Measurements from ENCODE around the gene ACO2. TPM values are rescaled to one million over a fixed set of nuclear protein-coding genes. Genes with fewer than 3 reads are reported as not detected.

ACO2 gene
- total and polyA plus RNA-seq, 2 of the 4 experiments (the other 2 are of a cell fraction) = 71.3 to 72.9 TPM

DNA sequence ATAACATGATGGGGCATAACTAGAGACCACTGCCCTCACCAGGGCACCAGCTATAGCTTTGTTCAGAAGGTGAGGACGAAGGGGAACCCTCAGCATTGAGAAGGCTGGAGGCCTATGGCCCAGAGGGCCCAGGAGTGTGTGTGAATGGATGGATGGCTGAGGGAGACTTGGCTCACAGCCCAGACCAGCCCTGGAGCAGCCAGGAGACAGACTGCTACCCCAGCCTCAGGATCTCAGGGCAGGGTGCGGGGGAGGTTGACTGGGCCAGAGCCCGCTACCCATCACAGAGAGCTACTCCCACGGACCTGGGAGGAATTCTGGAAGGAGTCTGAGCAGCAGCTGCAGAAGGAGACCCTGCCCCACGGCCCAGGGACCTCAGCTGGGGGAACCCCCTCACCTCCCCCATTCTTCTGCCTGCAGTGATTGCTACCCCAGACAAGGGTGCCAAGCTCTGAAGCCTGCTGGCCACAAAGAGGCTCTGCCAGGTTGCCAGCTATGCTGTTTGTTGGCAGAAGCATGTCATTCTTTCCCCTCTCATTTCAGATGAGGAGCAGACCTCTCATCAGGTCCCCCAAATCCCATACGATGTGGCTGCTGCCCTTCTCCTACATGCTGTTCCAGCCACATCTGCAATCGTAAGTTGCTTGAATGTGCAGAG, 86.5 kb downstream of the ACO2 start:
- H3K27me3 ChIP-seq (ENCODE audit: control insufficient read depth, insufficient read depth, low read length) = no peaks in the 10 kb centered on the region
- H4K91ac ChIP-seq (ENCODE audit: insufficient read depth, low read depth, low read length) = peak overlapping the region; percentile 73
- no peak overlapping the region for H3K56ac ChIP-seq (ENCODE audit: extremely low read depth, insufficient read depth, low read length)
- 80% methylated on average over 1 of the region's 7 CpGs; no CpG with 5 or more reads in 1 of the 2 experiments for WGBS, 2 experiments (ENCODE audit: extremely low coverage in 2 of 2, insufficient read length in 1 of 2)
- intact Hi-C loops (cut with micrococcal nuclease) (no loop called here), dilution Hi-C loops (cut with HindIII; ENCODE audit: low sequenced_read_pairs, unreplicated experiment) (no loop called here), in situ Hi-C loops (cut with MboI; ENCODE audit: low sequenced_read_pairs) (no loop called here)
- peak overlapping the region; percentile 57 for H2AFZ ChIP-seq (replicated peaks; ENCODE audit: low read length, poor library complexity)
- peaks cover 26% of the 10 kb centered on the region for H3K4me1 ChIP-seq (ENCODE audit: control insufficient read depth, insufficient read depth, low read length)
- H3K18ac ChIP-seq (ENCODE audit: low read depth, low read length) = peak overlapping the region; percentile 16; the same call in 1 of the 2 replicates
- no peak overlapping the region for H3K4me3 ChIP-seq (ENCODE audit: insufficient read depth, low read depth, low read length)
- no peaks in the 10 kb centered on the region for H3K36me3 ChIP-seq (ENCODE audit: control insufficient read depth, insufficient read depth, low read length)
- no peaks in the 10 kb centered on the region for H3K9me3 ChIP-seq (ENCODE audit: control insufficient read depth, insufficient read depth, low read length)
- peak overlapping the region; percentile 73 for H2AK9ac ChIP-seq (replicated peaks; ENCODE audit: low read depth, low read length, poor library complexity)
- H2AK5ac ChIP-seq (ENCODE audit: low read depth, low read length) = peak overlapping the region; percentile 93; the same call in 1 of the 2 replicates
- H2BK20ac ChIP-seq (ENCODE audit: low read depth, low read length) = peak overlapping the region; percentile 42
- H2BK15ac ChIP-seq (ENCODE audit: low read depth, low read length) = peak overlapping the region; percentile 74; the same call in 2 of the 3 replicates
- CTCF ChIA-PET = interaction anchor here (2.2 kb wide), 1 partner anchor 12 kb away, joined by 8 read pairs; the partner anchor contains the start of gene POLR3H
- TF ChIP-seq MAFK (IDR thresholded peaks at IDR 0.05; ENCODE audit: low read depth, low read length) (no peak), POLR2A (IDR thresholded peaks at IDR 0.05; ENCODE audit: low read depth, low read length) (no peak), NFE2L2 (IDR thresholded peaks at IDR 0.05; ENCODE audit: low read depth, low read length) (no peak), BHLHE40 (IDR thresholded peaks at IDR 0.05; ENCODE audit: low read depth, low read length) (no peak), MAZ (IDR thresholded peaks at IDR 0.05; ENCODE audit: borderline replicate concordance, low read depth, low read length) (no peak), CHD1 (IDR thresholded peaks at IDR 0.05; ENCODE audit: low read depth, low read length) (no peak), CEBPB (IDR thresholded peaks at IDR 0.05; ENCODE audit: low read depth, low read length) (no peak), SMC3 (IDR thresholded peaks at IDR 0.05; ENCODE audit: low read depth, low read length) (no peak), MXI1 (IDR thresholded peaks at IDR 0.05; ENCODE audit: borderline replicate concordance, low read depth, low read length) (no peak), FOS (IDR thresholded peaks at IDR 0.05; ENCODE audit: low read depth, low read length) (no peak)
- TF ChIP-seq, protein P1, sequence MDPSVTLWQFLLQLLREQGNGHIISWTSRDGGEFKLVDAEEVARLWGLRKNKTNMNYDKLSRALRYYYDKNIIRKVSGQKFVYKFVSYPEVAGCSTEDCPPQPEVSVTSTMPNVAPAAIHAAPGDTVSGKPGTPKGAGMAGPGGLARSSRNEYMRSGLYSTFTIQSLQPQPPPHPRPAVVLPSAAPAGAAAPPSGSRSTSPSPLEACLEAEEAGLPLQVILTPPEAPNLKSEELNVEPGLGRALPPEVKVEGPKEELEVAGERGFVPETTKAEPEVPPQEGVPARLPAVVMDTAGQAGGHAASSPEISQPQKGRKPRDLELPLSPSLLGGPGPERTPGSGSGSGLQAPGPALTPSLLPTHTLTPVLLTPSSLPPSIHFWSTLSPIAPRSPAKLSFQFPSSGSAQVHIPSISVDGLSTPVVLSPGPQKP (IDR thresholded peaks at IDR 0.05; ENCODE audit: borderline replicate concordance, low read depth, low read length) = no peak
- TF ChIP-seq, protein P2, sequence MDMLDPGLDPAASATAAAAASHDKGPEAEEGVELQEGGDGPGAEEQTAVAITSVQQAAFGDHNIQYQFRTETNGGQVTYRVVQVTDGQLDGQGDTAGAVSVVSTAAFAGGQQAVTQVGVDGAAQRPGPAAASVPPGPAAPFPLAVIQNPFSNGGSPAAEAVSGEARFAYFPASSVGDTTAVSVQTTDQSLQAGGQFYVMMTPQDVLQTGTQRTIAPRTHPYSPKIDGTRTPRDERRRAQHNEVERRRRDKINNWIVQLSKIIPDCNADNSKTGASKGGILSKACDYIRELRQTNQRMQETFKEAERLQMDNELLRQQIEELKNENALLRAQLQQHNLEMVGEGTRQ (IDR thresholded peaks at IDR 0.05; ENCODE audit: low read depth, low read length) = no peak
- TF ChIP-seq, protein P3, sequence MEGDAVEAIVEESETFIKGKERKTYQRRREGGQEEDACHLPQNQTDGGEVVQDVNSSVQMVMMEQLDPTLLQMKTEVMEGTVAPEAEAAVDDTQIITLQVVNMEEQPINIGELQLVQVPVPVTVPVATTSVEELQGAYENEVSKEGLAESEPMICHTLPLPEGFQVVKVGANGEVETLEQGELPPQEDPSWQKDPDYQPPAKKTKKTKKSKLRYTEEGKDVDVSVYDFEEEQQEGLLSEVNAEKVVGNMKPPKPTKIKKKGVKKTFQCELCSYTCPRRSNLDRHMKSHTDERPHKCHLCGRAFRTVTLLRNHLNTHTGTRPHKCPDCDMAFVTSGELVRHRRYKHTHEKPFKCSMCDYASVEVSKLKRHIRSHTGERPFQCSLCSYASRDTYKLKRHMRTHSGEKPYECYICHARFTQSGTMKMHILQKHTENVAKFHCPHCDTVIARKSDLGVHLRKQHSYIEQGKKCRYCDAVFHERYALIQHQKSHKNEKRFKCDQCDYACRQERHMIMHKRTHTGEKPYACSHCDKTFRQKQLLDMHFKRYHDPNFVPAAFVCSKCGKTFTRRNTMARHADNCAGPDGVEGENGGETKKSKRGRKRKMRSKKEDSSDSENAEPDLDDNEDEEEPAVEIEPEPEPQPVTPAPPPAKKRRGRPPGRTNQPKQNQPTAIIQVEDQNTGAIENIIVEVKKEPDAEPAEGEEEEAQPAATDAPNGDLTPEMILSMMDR (conservative IDR thresholded peaks at IDR 0.05; ENCODE audit: low read depth, low read length) = no peak
- H3K23ac ChIP-seq (ENCODE audit: low read depth, low read length) = peak overlapping the region; percentile 32
- no peaks in the 10 kb centered on the region; the same call in 1 of the 2 replicates for H4K20me1 ChIP-seq (ENCODE audit: insufficient read depth, low read length)
- H3K9ac ChIP-seq (ENCODE audit: low read depth, low read length) = no peak overlapping the region
- no peak overlapping the region for H3K27ac ChIP-seq (ENCODE audit: insufficient read depth, low read length)
- POLR2A ChIA-PET (ENCODE audit: unreplicated experiment) = no interaction called here
- peak overlapping the region; percentile 68 for H2BK120ac ChIP-seq (ENCODE audit: low read depth, low read length)
- no peak for DNase-seq
- H3K4ac ChIP-seq (ENCODE audit: low read depth, low read length) = peak overlapping the region; percentile 77
- peak overlapping the region; percentile 5 for H3K14ac ChIP-seq (replicated peaks; ENCODE audit: low read depth, low read length)
- no peak overlapping the region for H3K4me2 ChIP-seq (ENCODE audit: low read depth, low read length)
- peak overlapping the region; percentile 30; the same call in 1 of the 2 replicates for H4K5ac ChIP-seq (ENCODE audit: low read depth, low read length)
- BruUV-seq (replicated peaks) = no TSS peak
- no peak overlapping the region for H2BK5ac ChIP-seq (ENCODE audit: low read depth, low read length, poor library complexity, severe bottlenecking)
- no peak for ATAC-seq (ENCODE audit: low read depth)
- peaks cover 25% of the 10 kb centered on the region for H3K9me1 ChIP-seq (ENCODE audit: insufficient read depth, low read length)
- peaks cover 4 to 32% of the 10 kb centered on the region in 2 experiments; a peak in 3 of 4 replicates for H3K79me1 ChIP-seq (ENCODE audit: low read depth in 1 of 2, low read length in 2 of 2)
- peak overlapping the region in 1 of 2 experiments; percentile 56; a peak in 2 of 4 replicates for H4K8ac ChIP-seq (ENCODE audit: low read depth in 2 of 2, low read length in 2 of 2)
